H1 (cell line): ENCODE data around the gene TUBA1A.
"Not testable (repeated sequence)": the region's sequence is repeated elsewhere in the genome, so short reads cannot be mapped to it uniquely, and the experiment has no call there.

ENCODE experiments used
- EP300 ChIP-seq, 2 experiments: IDR thresholded peaks; 1 replicate in 1 of 2; 2 replicates in 1 of 2; pipeline ENCODE4 v1.6.1; 2011 to 2012; ENCODE audit warnings: low read depth in 2 of 2, low read length in 2 of 2, mild to moderate bottlenecking in 2 of 2, borderline replicate concordance in 1 of 2, inconsistent platforms in 1 of 2, moderate library complexity in 1 of 2
- TF ChIP-seq, protein P1 (sequence below), 3 experiments: IDR thresholded peaks; 1 replicate in 2 of 3; 2 replicates in 1 of 3; pipeline versions ENCODE4 v1.5.1 to v1.6.1; 2011; ENCODE audit warnings: low read length in 3 of 3, mild to moderate bottlenecking in 3 of 3, inconsistent platforms in 2 of 3, low read depth in 1 of 3, moderate library complexity in 1 of 3; ENCODE audit not compliant: insufficient read depth in 1 of 3; ENCODE audit errors: control extremely low read depth in 1 of 3

DNA sequence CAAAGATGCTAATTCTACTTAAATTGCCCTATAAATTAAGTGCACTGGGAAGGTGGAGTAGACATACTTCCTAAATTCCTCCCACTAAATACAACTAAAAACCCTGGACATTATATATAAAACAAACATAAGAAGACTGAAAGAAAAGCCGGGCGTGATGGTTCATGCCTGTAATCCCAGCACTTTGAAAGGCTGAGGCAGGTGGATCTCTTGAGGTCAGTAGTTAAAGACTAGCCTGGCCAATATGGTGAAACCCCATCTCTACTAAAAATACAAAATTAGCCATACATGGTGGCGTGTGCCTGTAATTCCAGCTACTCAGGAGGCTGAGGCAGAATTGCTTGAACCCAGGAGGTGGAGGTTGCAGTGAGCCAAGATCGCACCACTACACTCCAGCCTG is 27.0 kb downstream of the TUBA1A start:
- TF ChIP-seq EP300 (IDR thresholded peaks at IDR 0.05; ENCODE audit: borderline replicate concordance in 1 of 2, low read depth in 2 of 2, low read length in 2 of 2) = not testable (repeated sequence)
- TF ChIP-seq, protein P1, sequence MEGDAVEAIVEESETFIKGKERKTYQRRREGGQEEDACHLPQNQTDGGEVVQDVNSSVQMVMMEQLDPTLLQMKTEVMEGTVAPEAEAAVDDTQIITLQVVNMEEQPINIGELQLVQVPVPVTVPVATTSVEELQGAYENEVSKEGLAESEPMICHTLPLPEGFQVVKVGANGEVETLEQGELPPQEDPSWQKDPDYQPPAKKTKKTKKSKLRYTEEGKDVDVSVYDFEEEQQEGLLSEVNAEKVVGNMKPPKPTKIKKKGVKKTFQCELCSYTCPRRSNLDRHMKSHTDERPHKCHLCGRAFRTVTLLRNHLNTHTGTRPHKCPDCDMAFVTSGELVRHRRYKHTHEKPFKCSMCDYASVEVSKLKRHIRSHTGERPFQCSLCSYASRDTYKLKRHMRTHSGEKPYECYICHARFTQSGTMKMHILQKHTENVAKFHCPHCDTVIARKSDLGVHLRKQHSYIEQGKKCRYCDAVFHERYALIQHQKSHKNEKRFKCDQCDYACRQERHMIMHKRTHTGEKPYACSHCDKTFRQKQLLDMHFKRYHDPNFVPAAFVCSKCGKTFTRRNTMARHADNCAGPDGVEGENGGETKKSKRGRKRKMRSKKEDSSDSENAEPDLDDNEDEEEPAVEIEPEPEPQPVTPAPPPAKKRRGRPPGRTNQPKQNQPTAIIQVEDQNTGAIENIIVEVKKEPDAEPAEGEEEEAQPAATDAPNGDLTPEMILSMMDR (IDR thresholded peaks at IDR 0.05; ENCODE audit: control extremely low read depth in 1 of 3, insufficient read depth in 1 of 3, low read depth in 1 of 3, low read length in 3 of 3) = not testable (repeated sequence)
